NCI-H82 treated with DMSO at 0.1 percent for 48 hours (cell line): ENCODE results near the gene ARSG.

Experiments used
- DNase-seq: peaks from one replicate; lab custom pipeline; 2025; ENCODE audit not compliant: unreplicated experiment; lab: John Stamatoyannopoulos, UW

Gene ARSG

DNA sequence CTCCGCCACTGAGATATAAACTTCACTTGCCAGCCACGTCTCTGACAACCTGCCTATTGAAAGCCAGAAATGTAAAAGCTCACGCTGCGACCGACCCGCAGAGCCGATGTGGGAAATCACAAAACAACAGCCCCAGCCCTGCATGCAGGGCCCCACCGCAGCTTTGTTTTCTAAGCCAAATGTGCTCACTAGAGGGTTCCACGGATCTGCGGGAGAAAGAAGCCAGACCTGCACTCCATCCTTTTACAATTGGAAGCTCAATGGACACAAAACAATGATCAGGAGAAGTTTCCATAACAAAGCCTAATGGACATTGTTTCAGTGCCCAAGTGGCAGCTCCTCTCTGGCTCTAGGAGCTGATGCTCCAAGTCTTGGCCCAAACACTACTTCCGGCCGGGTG, 132.9 kb downstream of the ARSG start:
- no peak for DNase-seq

GRCh38 chr17:68424861-68425260, 133.6 kb downstream of the ARSG start:
- no peak for DNase-seq

DNA sequence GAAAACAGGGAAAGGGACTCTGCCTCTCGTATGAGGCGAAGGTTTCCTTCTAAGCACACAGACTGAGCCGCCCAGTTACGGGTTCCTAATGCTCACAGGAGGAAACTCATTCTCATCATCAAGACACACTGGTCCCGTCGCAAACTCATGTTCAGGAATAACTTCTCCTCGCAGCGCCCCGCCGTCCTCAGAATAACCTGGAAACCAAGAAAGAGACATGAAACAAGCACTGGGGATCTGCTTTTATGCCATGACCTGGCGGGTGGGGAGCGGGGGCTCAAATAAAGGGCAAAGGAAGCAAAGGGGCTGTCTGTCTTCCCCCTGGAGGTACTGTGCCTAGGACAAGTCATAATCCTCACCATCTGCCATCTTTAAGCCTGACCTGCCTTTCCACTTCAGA, 134.7 kb downstream of the ARSG start:
- no peak for DNase-seq

- DNase-seq: no peak
These were observed 136.3 kb downstream of the ARSG start for GRCh38 chr17:68427575-68427974.

DNA sequence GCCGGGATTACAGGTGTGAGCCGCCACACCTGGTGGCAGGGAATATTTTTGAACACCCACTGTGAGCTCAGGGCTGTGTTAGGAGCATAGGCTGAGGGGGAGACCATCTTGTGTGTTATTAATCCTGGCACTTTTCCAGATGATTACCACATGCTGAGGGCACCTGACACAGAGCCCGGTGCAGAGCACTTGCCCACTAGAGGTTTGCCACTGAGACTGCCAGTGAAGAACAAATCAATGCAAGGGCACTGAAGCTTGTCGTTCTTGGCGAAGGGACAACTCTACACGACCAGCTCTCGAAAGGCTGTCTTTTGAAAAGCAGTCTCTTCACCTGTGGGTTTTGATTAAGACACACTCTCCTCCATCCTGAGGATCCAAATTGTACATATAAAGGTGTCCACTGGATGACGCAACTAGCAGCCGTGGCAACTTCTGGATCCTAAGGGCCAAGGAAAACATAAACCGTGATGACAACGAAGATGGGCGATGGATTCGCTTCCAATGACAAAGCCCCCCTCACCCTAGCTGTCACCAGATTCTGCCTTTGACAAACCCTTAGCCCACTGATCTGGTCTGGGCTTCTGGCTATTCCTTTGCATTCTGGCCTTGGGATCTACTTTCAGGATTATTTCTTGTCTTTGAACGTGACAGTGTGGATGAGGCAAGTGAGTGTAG, 137.3 kb downstream of the ARSG start:
- DNase-seq: no peak

DNA sequence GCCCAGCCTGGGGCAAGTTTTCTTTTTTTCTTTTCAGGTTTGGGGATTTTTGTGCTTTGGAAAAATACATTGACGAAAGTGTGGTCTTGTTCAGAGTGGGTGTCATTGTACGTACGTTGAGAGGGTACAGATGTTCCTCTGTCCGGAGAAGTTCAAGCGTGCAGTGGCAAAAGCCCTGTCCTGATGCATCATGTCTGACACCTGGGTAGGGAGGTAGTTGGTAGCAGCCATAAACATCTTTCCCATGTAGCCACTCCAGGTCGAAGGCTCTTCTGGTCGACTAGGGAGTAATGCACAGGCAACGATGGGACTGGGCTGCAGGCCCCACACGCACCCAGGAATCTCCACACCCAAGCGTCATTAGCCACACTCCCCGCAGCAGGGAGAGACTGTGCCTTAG, 138.6 kb downstream of the ARSG start:
- no peak for DNase-seq

GRCh38 chr17:68431045-68431608, 139.8 kb downstream of the ARSG start:
- DNase-seq: no peak

DNA sequence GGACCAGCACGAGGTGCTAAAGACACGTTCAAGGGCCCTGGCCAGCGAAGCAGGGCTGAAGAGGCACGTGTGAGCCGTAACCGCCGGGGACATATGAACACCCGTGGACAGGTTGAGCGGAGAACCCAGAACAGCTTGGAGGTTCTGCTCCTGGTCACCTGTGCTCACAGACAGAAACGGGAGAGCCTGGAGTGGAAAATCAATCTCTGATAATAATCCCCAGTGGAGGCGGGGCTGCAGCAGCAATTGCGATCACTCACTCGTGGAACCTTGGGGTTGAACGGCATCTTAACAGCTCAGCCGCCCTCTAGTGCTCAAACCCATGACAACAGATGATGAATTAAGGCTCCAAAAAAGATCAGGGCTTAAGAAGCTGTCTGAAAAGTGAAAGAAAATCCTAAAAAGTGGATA, 140.4 kb downstream of the ARSG start:
- peak; percentile 47 for DNase-seq

- DNase-seq: no peak
These were observed 141.0 kb downstream of the ARSG start for GRCh38 chr17:68432086-68432864.

- DNase-seq: no peak
These were observed 141.9 kb downstream of the ARSG start for GRCh38 chr17:68433211-68433610.

GRCh38 chr17:68433911-68434508, 142.7 kb downstream of the ARSG start:
- no peak for DNase-seq

- DNase-seq: no peak
These were observed 144.1 kb downstream of the ARSG start for GRCh38 chr17:68435361-68435760.

DNA sequence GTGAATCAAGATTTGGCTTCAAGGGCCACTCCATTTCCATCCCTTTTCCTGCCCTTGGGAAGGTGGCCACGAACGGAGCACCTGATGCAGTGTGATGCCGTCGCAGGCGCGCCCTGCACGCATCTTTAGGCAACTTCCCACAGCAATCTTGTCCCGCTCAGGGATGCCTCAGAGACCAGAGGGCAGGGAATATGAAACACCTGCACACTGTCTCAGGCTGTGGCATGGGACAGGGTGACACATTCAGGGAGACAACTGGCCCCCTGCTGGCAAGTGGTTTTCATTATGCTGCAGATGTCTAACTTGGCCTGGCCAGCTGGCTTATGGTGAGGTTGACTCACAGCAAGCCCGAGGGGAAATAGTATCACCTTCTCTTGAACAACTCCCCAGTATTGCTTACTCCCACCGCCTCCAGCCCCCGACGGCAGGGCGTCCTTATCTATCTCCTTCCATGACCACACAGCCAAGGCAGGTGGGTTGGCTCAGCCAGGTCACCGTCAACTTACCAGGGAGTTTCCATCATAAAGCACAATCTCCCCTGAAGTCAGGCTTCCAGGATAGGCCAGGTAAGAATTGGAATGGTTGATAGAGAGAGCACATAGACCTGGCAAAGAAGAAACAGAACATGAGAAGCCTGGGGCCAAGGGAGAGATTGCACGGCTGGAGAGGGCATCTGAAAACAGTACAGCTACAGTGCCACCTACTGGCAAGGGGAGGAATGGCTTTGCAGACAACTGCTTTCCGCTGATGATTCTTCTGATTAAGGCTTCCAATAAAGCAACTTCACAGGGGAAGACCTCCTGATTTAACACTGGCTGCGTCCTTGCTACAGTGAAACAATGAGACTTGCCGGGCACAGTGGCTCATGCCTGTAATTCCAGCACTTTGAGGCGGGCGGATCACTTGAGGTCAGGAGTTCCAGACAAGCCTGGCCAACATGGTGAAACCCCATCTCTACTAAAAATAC, 144.9 kb downstream of the ARSG start:
- DNase-seq: peak; percentile 73

DNA sequence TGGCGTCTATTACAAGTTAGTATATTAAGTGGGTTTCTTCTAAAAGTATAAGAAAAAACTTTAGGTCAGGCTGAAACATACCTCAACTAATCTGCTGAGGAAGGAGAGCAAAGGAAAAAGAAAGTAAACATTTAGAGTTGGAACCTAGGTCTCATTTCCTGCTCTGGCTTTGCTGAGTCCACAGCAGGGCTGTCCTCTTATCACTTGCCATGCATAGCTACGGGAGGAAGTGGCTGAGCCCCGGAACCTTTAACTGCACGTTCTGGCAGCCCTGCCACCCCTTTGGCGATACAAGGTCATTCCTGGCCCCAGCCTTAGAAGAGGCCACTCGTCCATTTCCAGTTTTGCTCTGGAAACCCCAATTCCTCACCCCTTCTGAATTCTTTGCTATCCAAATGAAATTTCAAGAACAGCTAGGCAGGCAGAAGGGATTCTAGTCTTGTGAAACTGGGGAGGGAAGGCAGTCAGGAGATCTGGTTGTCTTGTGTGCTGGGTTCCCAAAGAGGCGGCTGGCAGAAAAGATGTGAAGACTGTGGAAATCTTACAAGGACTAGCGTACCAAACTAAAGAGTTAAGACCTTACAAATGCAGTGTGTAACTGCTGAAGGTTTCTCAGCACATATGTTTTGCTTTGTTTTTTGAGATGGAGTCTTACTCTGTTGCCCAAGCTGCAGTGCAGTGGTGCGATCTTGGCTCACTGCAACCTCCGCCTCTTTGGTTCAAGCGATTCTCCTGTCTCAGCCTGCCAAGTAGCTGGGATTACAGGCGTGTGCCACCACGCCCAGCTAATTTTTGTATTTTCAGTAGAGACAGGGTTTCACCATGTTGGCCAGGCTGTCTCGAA, 146.9 kb downstream of the ARSG start:
- DNase-seq: no peak

DNA sequence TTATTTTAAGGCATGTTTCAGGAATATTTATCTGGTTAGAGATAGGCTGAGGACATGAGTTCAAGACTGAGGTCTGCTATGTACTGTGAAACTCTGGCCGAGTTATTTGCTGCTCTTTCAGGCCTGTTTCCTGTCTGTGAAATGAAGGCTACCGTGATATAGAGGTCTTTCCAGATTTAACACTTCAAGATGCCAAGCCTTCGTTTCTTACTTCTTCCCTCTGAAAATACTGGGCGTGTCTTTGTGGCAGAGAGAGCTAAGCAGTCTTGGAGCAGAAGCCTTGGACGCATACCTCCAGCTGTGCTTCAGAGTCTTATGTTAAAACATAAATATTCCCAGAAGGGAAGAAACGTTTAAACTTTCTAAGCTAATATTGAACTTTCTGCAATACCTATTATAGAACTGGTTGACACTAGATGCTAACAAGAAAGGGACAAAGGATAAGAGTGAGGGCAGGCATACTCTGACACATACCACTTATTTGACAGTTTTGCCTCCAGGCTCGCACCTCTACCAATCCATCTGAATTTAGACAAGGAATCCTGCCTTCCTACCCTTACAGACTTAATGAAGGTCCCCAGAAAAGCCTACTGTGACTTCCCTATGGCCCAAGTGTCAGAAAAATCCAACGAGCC, 148.5 kb downstream of the ARSG start:
- no peak for DNase-seq

DNA sequence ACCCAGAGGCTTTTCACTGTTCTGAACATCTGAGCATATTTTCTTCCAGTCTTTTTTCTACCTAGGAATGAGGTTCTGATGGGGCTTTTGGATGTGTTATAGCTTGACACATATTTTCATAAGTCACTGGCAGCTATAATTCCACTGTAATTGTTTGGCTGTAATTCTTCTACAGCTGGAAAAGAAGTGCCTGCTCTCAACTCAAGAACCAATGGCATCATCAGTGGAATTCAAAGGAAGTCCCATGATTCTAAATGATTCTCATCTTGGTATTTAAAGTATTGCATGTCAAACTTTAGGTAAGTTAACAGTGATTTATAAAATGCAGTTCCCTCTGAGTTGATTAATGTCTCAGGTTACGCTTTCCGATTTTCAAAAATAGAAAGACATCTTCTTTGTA, 149.2 kb downstream of the ARSG start:
- DNase-seq: no peak

- no peak for DNase-seq
These were observed 149.9 kb downstream of the ARSG start for GRCh38 chr17:68441070-68441770.

DNA sequence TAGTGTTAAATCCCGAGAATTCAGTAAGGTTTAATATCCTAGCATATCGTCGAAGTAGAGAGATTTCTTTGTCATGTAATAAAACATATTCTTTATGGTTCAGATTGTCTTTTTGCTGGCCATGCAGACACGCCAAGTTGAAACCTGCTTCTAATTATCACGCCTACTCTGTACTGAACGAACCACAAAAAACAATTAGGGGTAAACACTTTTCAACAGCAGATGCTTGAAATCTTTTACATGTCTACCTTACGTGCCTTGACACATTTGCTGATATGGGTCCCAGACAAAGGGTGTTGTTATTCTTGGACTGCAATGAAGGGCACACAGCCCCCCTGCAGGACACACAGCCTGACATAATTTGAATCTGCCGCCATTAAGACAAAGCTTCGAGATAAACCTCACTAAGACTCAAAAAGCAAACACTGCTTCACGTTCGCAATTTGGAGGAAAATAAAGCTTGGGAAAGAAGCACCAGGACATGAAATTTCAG, 152.7 kb downstream of the ARSG start:
- no peak for DNase-seq

DNA sequence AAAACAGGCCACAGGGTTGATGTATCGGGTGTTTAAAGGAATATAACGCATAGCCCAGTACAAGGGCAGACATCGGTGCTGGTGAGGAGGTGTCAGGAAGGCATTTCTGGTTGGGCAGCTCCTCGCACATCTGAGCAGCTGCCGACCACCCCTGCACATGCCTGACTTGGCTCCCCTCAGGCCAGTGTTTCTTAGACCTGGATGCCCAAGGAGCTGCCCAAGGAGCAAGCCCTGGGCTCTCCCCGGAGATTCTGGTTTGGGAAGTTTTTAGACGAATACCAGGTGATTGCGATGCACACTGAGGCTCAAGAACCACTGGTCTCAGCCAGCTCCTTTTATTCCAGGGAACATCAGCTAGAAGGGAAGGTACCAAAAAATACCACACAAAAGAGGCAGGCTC, 154.4 kb downstream of the ARSG start:
- no peak for DNase-seq
